ENCODE measurements around the gene APOD. TPM values are rescaled to one million over a fixed set of nuclear protein-coding genes. Genes with fewer than 3 reads are reported as not detected.

Gene APOD
- total RNA-seq, 2 donors from 2014 or later = 221 to 388 TPM

DNA sequence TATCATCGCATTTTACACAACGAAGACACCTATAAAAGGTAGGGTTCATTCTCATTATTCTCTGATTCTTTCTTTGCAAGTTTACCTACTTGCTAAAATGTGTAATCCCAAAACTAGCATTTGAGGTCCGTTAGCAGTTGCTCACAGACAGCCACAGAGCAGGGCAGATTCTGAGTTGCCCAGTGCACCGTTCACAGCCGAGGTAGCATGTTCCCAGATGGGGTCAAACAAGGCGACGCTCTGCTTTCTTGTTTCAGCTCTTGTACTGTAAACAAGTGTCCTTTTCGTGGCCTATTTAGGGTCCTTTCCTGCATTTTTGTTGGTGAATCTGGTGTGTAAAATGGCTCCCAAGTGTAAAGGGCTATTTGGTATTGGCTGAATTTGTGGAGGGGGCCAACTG, 43.7 kb downstream of the APOD start:
- DNase-seq (ENCODE audit: low spot score) = no peak
- intact Hi-C loops (cut with DNase I) = no loop called here

DNA sequence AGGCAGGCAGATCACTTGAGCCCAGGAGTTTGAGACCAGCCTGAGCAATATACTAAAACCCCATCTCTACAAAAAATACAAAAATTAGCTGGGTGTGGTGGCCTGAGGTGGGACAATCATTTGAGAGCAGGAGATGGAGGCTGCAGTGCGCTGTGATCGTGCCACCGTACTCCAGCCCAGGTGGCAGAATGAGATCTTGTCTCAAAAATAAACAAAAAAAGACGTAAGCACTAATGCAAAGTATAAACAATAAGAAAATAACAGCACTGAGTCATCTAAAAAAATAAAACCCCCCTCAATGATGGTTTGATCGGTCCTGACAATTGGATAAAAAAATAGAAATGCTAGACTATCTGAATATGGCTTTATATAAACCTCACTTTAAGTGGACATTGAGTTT, 44.3 kb downstream of the APOD start:
- intact Hi-C loops (cut with DNase I) = no loop called here
- DNase-seq (ENCODE audit: low spot score) = no peak

DNA sequence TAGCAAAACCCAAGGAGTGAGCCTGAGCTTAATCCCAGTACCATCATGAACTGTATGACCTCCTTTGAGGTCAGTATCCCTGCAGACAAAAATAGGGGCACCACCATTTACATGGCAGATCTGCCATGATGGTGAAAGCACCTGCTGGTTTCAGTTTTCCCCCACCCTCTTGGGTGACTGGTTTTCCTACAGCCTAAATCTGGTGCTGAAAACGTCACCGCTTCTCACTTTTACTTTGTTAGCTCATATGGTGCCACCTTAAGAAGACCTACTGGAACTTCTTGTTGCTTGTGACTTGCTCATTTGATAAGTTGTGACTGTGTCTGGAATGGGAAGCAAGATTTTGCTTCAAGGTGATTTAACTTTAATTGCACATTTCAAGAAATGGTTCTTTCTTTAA, 45.7 kb downstream of the APOD start:
- no peak for DNase-seq (ENCODE audit: low spot score)
- intact Hi-C loops (cut with DNase I) = no loop called here

DNA sequence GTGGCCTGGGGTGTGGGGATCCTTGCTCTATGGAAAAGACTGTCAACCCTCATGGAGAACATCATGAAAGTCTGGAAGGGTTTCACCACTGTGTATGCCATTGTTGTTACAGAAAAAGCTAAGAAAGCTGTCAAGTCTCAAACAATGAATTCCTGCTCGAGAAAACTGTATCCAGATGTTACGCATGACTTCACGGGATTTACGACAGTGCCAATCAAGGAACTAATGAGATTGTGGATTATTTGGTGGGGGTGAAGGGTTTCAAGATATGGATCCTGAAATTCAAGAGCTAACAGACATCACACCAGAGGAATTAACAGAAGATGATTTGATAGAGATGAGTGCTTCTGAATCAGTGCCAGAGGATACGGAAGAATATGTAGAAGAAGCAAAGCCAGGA, 48.4 kb downstream of the APOD start:
- intact Hi-C loops (cut with DNase I) = no loop called here
- no peak for DNase-seq (ENCODE audit: low spot score)

GRCh38 chr3:195532834-195533233, 50.9 kb downstream of the APOD start:
- DNase-seq (ENCODE audit: low spot score) = no peak
- intact Hi-C loops (cut with DNase I) = no loop called here

- no peak for DNase-seq (ENCODE audit: low spot score)
- intact Hi-C loops (cut with DNase I) = no loop called here
These were observed 51.4 kb downstream of the APOD start for GRCh38 chr3:195532345-195532744.

DNA sequence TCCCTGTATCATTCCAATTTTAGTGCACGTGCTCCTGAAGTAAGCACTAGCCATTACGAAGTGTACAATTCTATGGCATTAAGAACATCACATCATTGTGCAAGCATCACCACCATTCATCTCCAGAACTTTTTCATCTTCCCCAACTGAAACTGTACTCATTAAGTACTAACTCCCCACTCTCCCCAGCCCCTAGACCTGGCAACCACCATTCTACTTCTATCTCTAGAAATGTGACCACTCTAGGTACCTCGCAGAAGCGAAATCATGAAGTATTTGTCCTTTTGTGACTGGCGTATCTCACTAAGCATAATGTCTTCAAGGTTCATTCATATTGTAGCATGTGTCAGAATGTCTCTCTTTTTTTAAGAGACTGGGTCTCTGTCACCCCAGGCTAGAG, 52.1 kb downstream of the APOD start:
- intact Hi-C loops (cut with DNase I) = no loop called here
- no peak for DNase-seq (ENCODE audit: low spot score)

GRCh38 chr3:195526492-195526891, 57.2 kb downstream of the APOD start:
- intact Hi-C loops (cut with DNase I) = loop anchor here (10.0 kb wide), 2 partner anchors 842 to 852 kb away; partner anchors contain the start of genes FAM43A (in 1 of the 2) and LSG1 (in 1 of the 2)
- no peak for DNase-seq (ENCODE audit: low spot score)

DNA sequence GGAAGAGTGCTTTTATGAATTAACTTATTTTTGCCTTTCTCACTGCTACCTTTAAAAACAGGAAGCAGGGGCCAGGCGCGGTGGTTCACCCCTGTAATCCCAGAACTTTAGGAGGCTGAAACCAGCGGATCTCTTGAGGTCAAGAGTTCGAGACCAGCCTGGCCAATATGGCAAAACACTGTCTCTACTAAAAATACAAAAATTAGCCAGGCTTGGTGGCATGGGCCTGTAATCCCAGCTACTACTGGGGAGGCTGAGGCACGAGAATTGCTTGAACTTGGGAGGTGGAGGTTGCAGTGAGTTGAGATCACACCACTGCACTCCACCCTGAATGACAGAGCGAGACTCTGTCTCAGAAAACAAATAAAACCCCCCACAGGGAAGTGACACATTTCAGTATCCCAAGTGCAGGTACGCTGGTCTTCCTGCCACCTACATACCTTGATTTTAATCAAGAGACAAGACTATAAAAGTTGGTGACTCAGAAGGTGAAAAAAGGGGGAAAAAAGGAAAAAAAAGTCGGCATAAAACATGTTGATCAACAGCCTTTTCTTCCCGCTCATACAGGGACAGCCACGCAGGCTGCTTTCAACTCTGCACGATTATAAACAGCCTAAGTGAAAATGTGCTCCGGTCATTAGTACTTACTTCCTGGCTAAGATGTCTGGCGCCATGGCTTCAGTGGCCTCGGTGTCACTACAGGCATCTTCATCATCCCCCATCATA, 59.4 kb downstream of the APOD start:
- intact Hi-C loops (cut with DNase I) = loop anchor here (10.0 kb wide), 2 partner anchors 840 to 850 kb away; partner anchors contain the start of genes FAM43A (in 1 of the 2) and LSG1 (in 1 of the 2)
- no peak for DNase-seq (ENCODE audit: low spot score)

GRCh38 chr3:195522254-195523023, 61.3 kb downstream of the APOD start:
- no peak for DNase-seq (ENCODE audit: low spot score)
- intact Hi-C loops (cut with DNase I) = loop anchor here (2.0 to 10.0 kb wide), 3 partner anchors 252 to 848 kb away; partner anchors contain the start of genes FAM43A (in 1 of the 2), LSG1 (in 1 of the 2) and XXYLT1 (in 1 of the 2)

Other genes starting within 250 kb of the APOD start
- 10 to 100 TPM; 46.8 to 48.4 TPM for gene ACAP2, start 140.9 kb downstream of the APOD start, total RNA-seq
- gene PPP1R2, start 40.6 kb downstream of the APOD start, total RNA-seq = 10 to 100 TPM; 56.7 to 62.6 TPM
- gene MUC20, start 137.0 kb upstream of the APOD start, total RNA-seq = 1 to 10 TPM; 3.8 to 9.4 TPM
- not detected for gene MUC4, start 228.0 kb upstream of the APOD start, total RNA-seq